Endothelial cell of umbilical vein (primary cell): ENCODE data around the gene ARRB1. TPM values are rescaled to one million over a fixed set of nuclear protein-coding genes. Genes with fewer than 3 reads are reported as not detected.

Experiments
- BruUV-seq: library from RNA; stranded (reverse); fragments of 400-500 nt; replicated peaks from 2 replicates; lab custom pipeline; 2021; lab: Mats Ljungman, UMichigan
- CTCF ChIA-PET: fragments of 300-600, 350-600 bp; sonication (Branson Sonifier 250); formaldehyde crosslinking; loops from one replicate; lab custom pipeline; 2021; ENCODE audit warnings: antibody characterized with exemption, inconsistent platforms; lab: Charles Lee
- POLR2A ChIA-PET: fragments of 300-600, 350-600 bp; sonication (Branson Sonifier 250); formaldehyde crosslinking; loops from one replicate; lab custom pipeline; 2021; ENCODE audit warnings: antibody characterized with exemption, inconsistent platforms; lab: Charles Lee
- DNase-seq: peaks from one replicate; pipeline ENCODE4 v3.0.0-alpha.2; 2011; ENCODE audit warnings: low read depth, low spot score
- FAIRE-seq: peaks from 2 replicates; lab custom pipeline; 2011; peaks lifted over from hg19 to GRCh38; lab: Jason Lieb, UNC
- H2AFZ ChIP-seq: 2 replicates; pipeline ENCODE4 v1.6.0; 2012; ENCODE audit warnings: low read depth, low read length, control low read depth, inconsistent platforms
- H3K27ac ChIP-seq: 2 replicates; pipeline ENCODE4 v1.5.1; 2011; ENCODE audit warnings: low read depth, mild to moderate bottlenecking, control low read depth, low read length, moderate library complexity; ENCODE audit not compliant: insufficient read depth
- H3K27me3 ChIP-seq, 2 experiments: 2 replicates each; pipeline versions ENCODE4 v1.6.0 to v1.6.1; 2011; ENCODE audit warnings: low read length in 2 of 2, mixed read lengths in 1 of 2; ENCODE audit not compliant: control insufficient read depth in 2 of 2, insufficient read depth in 2 of 2
- H3K36me3 ChIP-seq, 2 experiments: 2 replicates in 1 of 2; 3 replicates in 1 of 2; pipeline ENCODE4 v1.5.1; 2011; ENCODE audit warnings: low read length in 2 of 2, mild to moderate bottlenecking in 1 of 2, moderate library complexity in 1 of 2; ENCODE audit not compliant: control insufficient read depth in 2 of 2, insufficient read depth in 2 of 2; ENCODE audit errors: extremely low read depth in 1 of 2
- H3K4me1 ChIP-seq: 3 replicates; pipeline ENCODE4 v1.5.1; 2011; ENCODE audit warnings: mild to moderate bottlenecking, low read length; ENCODE audit not compliant: control insufficient read depth, insufficient read depth; ENCODE audit errors: extremely low read depth
- H3K4me2 ChIP-seq: 2 replicates; pipeline ENCODE4 v1.6.1; 2011; ENCODE audit warnings: low read length, control low read depth, mixed read lengths; ENCODE audit not compliant: insufficient read depth
- H3K4me3 ChIP-seq, 3 experiments: fragments of 200-600 bp in 1 of 3; sonication (generic), shearing (Covaris generic) in 1 of 3; replicated peaks in 1 of 3; 2 replicates each; pipeline ENCODE4 v1.5.1; 2011 to 2016; ENCODE audit warnings: control low read depth in 3 of 3, low read length in 3 of 3, mild to moderate bottlenecking in 2 of 3, inconsistent platforms in 1 of 3, low read depth in 1 of 3, moderate library complexity in 1 of 3; ENCODE audit not compliant: insufficient read depth in 1 of 3
- H3K79me2 ChIP-seq: 2 replicates; pipeline ENCODE4 v1.6.0; 2012; ENCODE audit warnings: low read length, inconsistent platforms; ENCODE audit not compliant: control insufficient read depth, insufficient read depth
- H3K9ac ChIP-seq: replicated peaks from 2 replicates; pipeline ENCODE3; 2011; ENCODE audit warnings: low read length, control low read depth; ENCODE audit not compliant: insufficient read depth; ENCODE audit errors: extremely low read depth
- H3K9me1 ChIP-seq: replicated peaks from 3 replicates; pipeline ENCODE4 v1.6.0; 2011; ENCODE audit warnings: mild to moderate bottlenecking, low read length; ENCODE audit not compliant: control insufficient read depth, insufficient read depth; ENCODE audit errors: extremely low read depth
- H3K9me3 ChIP-seq: replicated peaks from 2 replicates; pipeline ENCODE4 v1.5.1; 2012; ENCODE audit warnings: low read length, inconsistent platforms; ENCODE audit not compliant: control insufficient read depth, insufficient read depth
- H4K20me1 ChIP-seq: replicated peaks from 2 replicates; pipeline ENCODE3; 2011; ENCODE audit warnings: mild to moderate bottlenecking, low read length; ENCODE audit not compliant: control insufficient read depth, insufficient read depth; ENCODE audit errors: extremely low read depth
- FOS ChIP-seq: IDR thresholded peaks from 2 replicates; pipeline ENCODE4 v1.6.1; 2011; ENCODE audit warnings: mild to moderate bottlenecking, low read length, moderate library complexity, borderline replicate concordance; ENCODE audit not compliant: insufficient read depth
- GATA2 ChIP-seq: IDR thresholded peaks from 2 replicates; pipeline ENCODE4 v1.7.0; 2011; ENCODE audit warnings: low read depth, mild to moderate bottlenecking, moderate library complexity, mixed read lengths, low read length; ENCODE audit not compliant: insufficient read length, insufficient read depth
- MYC ChIP-seq: IDR thresholded peaks from one replicate; pipeline ENCODE4 v1.6.1; 2011; ENCODE audit warnings: mild to moderate bottlenecking, low read depth, low read length
- POLR2A ChIP-seq: IDR thresholded peaks from 2 replicates; pipeline ENCODE4 v1.6.1; 2012; ENCODE audit warnings: low read depth, mild to moderate bottlenecking, control low read depth, low read length
- POLR2AphosphoS5 ChIP-seq: IDR thresholded peaks from 2 replicates; pipeline ENCODE4 v1.6.1; 2012; ENCODE audit warnings: low read depth, mild to moderate bottlenecking, control low read depth, low read length, moderate library complexity; ENCODE audit not compliant: insufficient read depth
- dilution Hi-C: fragments of 300-500 bp; cut with MboI; formaldehyde crosslinking; loops from one replicate; pipeline ENCODE4 v1.15.0; 2019; ENCODE audit warnings: low sequenced_read_pairs; ENCODE audit not compliant: extremely low pct_ligation_motif_present
- intact Hi-C: fragments of 100-400 bp; cut with micrococcal nuclease; formaldehyde crosslinking; loops from one replicate; pipeline ENCODE4 v1.10.0; 2022
- polyA plus RNA-seq, 4 experiments: library from polyadenylated mRNA; depleted of rRNA in 3 of 4; stranded (reverse) in 3 of 4; unstranded in 1 of 4; fragments of >200 nt; gene quantifications; 2 replicates each; pipeline versions ENCODE4 v1.2.1 to v1.2.3, GENCODE V29; 2011 to 2012; ENCODE audit warnings: missing spikeins in 1 of 4
- total RNA-seq: library from RNA; stranded (reverse); gene quantifications from 2 replicates; pipeline ENCODE4 v1.2.3, GENCODE V29; 2021
- TF ChIP-seq, protein P1 (sequence below): IDR thresholded peaks from 2 replicates; pipeline ENCODE4 v1.6.1; 2011; ENCODE audit not compliant: insufficient read depth, insufficient read length
- TF ChIP-seq, protein P2 (sequence below), 2 donors: IDR thresholded peaks; 1 replicate in 1 of 2; 2 replicates in 1 of 2; pipeline ENCODE4 v1.5.1; 2011; ENCODE audit warnings: low read length in 2 of 2, mild to moderate bottlenecking in 2 of 2, moderate library complexity in 2 of 2, control low read depth in 1 of 2, inconsistent platforms in 1 of 2, low read depth in 1 of 2; ENCODE audit not compliant: insufficient read depth in 1 of 2; ENCODE audit errors: extremely low read depth in 1 of 2

Gene ARRB1
- total and polyA plus RNA-seq, 2 donors (not counting 3 experiments of a cell fraction or from before 2014, with no cell fraction given), result 63.9 to 92.6 TPM

DNA sequence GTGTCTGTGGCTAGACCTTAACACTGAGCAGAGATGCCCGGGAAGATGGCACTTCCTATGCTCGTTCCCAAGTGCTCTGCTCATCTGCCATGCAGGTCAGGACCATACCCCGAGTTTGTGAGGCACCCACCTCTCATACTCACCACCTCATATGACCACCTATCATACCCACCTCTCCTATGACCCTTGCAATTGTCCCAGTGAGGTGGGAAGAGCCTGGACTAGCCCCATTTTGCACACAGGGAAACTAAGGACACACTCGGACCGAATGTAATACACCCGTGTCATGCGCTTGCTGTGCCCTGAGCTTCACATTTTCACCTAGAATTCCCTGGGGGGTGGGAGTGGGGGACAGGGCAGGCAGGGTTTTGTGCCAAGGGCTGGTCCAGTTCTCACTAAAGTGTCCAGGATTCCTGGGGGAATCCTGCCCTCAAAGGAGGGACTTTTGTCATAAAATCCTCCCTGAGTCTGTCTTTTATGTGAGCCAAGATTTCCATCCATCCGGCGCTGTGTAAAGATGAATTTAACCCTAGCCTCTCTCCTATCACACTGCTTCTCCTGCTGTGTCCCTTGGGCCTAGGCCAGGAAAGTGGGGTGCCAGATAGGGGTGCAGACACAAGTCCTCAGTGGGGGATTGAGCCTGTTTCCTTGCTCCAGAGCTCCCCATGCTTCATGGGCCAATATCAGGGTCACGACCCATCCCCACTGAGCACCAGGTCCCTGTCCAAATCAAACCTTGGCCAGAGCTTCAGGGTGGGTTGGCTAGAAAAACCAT, 90.9 kb downstream of the ARRB1 start:
- CTCF ChIA-PET, result interaction anchor here (1.1 to 1.2 kb wide), 2 partner anchors 12 kb away, joined by 4 to 5 read pairs; no protein-coding TSS in a partner anchor
- BruUV-seq, result TSS peak; percentile 6
- no peak overlapping the region for H3K27ac ChIP-seq
- TF ChIP-seq MYC (no peak), POLR2AphosphoS5 (peak; percentile 34)
- intact Hi-C loops, result no loop called here
- no peaks in the 10 kb centered on the region for H4K20me1 ChIP-seq
- no peak for DNase-seq
- H3K4me2 ChIP-seq, result no peak overlapping the region
- no peaks in the 10 kb centered on the region for H3K9me1 ChIP-seq
- no peaks in the 10 kb centered on the region for H3K9me3 ChIP-seq
- peaks cover 5 to 18% of the 10 kb centered on the region in 2 experiments for H3K27me3 ChIP-seq
- no peak overlapping the region for H3K9ac ChIP-seq
- no peaks in the 10 kb centered on the region for H3K4me1 ChIP-seq
- dilution Hi-C loops, result no loop called here
- no peaks in the 10 kb centered on the region for H3K79me2 ChIP-seq
- POLR2A ChIA-PET, result interaction anchor here (0.6 kb wide), 1 partner anchor 56 kb away, joined by 5 read pairs; no protein-coding TSS in a partner anchor
- no peak overlapping the region for H2AFZ ChIP-seq
- H3K4me3 ChIP-seq, result no peak overlapping the region
- H3K36me3 ChIP-seq, result peaks cover 0 to 3% of the 10 kb centered on the region in 2 experiments
- FAIRE-seq, result no peak

DNA sequence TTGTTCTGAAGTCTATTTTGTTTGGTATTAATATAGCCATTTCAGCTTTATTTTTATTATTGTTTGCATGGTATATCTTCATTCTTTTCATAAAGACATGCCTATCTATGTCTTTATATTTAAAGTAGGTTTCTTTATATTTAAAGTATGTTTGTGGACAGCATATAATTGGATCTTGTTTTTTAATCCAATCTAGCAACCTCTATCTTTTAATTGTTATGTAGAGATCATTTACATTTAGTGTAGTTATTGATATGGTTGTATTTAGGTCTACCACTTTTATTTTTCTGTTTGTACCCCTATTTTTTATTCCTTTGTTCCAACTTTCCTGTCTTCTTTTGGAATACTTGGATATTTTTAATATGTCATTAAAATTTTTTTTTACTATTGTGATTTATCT, 97.1 kb downstream of the ARRB1 start:
- Histone ChIP-seq H3K4me2 (no peak overlapping the region), H3K4me1 (no peaks in the 10 kb centered on the region), H3K27ac (no peak overlapping the region), H3K9me3 (no peaks in the 10 kb centered on the region), H3K4me3 (no peak overlapping the region), H4K20me1 (no peaks in the 10 kb centered on the region), H2AFZ (no peak overlapping the region), H3K36me3 (no peaks in the 10 kb centered on the region), H3K79me2 (no peaks in the 10 kb centered on the region), H3K27me3 (peaks cover 11 to 38% of the 10 kb centered on the region in 2 experiments), H3K9ac (no peak overlapping the region), H3K9me1 (no peaks in the 10 kb centered on the region)
- intact Hi-C loops (no loop called here), dilution Hi-C loops (no loop called here)
- ChIA-PET POLR2A (no interaction called here), CTCF (interaction anchor here (1.0 to 1.8 kb wide), 3 partner anchors 50 to 114 kb away, joined by 3 to 7 read pairs (median 4); no protein-coding TSS in a partner anchor)
- FAIRE-seq (no peak), DNase-seq (no peak)
- TF ChIP-seq POLR2A, result no peak
- no peak for TF ChIP-seq FOS
- TF ChIP-seq, protein P1, sequence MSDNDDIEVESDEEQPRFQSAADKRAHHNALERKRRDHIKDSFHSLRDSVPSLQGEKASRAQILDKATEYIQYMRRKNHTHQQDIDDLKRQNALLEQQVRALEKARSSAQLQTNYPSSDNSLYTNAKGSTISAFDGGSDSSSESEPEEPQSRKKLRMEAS, result no peak
- no peak for TF ChIP-seq GATA2
- TF ChIP-seq, protein P2, sequence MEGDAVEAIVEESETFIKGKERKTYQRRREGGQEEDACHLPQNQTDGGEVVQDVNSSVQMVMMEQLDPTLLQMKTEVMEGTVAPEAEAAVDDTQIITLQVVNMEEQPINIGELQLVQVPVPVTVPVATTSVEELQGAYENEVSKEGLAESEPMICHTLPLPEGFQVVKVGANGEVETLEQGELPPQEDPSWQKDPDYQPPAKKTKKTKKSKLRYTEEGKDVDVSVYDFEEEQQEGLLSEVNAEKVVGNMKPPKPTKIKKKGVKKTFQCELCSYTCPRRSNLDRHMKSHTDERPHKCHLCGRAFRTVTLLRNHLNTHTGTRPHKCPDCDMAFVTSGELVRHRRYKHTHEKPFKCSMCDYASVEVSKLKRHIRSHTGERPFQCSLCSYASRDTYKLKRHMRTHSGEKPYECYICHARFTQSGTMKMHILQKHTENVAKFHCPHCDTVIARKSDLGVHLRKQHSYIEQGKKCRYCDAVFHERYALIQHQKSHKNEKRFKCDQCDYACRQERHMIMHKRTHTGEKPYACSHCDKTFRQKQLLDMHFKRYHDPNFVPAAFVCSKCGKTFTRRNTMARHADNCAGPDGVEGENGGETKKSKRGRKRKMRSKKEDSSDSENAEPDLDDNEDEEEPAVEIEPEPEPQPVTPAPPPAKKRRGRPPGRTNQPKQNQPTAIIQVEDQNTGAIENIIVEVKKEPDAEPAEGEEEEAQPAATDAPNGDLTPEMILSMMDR (IDR thresholded peaks at IDR 0.05; ENCODE audit: extremely low read depth in 1 of 2, insufficient read depth in 1 of 2, low read depth in 1 of 2, low read length in 2 of 2), result no peak
- TF ChIP-seq POLR2AphosphoS5, result no peak
- TF ChIP-seq MYC, result no peak
- no TSS peak for BruUV-seq
